WTC11 (cell line): ENCODE measurements around the gene ZDHHC14. TPM values are rescaled to one million over a fixed set of nuclear protein-coding genes. Genes with fewer than 3 reads are reported as not detected.
"Not testable (repeated sequence)": the region's sequence is repeated elsewhere in the genome, so short reads cannot be mapped to it uniquely, and the experiment has no call there.

ENCODE experiments used
- ATAC-seq: fragments of 200-7000 bp; cut with Tn5 transposase; 2 replicates; pipeline ENCODE4 v1.10.0; 2021; ENCODE audit warnings: mild to moderate bottlenecking, moderate library complexity
- CTCF ChIA-PET: fragments of 300-600 bp; sonication (Branson Sonifier 250); formaldehyde crosslinking; loops from one replicate; lab custom pipeline; 2021; ENCODE audit warnings: antibody characterized with exemption; lab: Charles Lee
- POLR2A ChIA-PET: fragments of 350-600 bp; sonication (Branson Sonifier 250); formaldehyde crosslinking; loops from one replicate; lab custom pipeline; 2021; ENCODE audit warnings: antibody characterized with exemption; lab: Charles Lee
- DNase-seq: peaks from one replicate; pipeline ENCODE4 v3.0.0; 2021; ENCODE audit warnings: low spot score
- H3K27ac Mint-ChIP-seq: 2 replicates; pipeline ENCODE4 v1.8.0; 2021; ENCODE audit warnings: mixed read lengths
- H3K27me3 Mint-ChIP-seq: 2 replicates; pipeline ENCODE4 v1.8.0; 2021; ENCODE audit warnings: low read depth, mild to moderate bottlenecking, moderate library complexity, mixed read lengths
- H3K36me3 Mint-ChIP-seq: 2 replicates; pipeline ENCODE4 v1.8.0; 2021; ENCODE audit warnings: mixed read lengths
- H3K4me1 Mint-ChIP-seq: 2 replicates; pipeline ENCODE4 v1.8.0; 2022; ENCODE audit warnings: mixed read lengths
- H3K4me3 Mint-ChIP-seq: 2 replicates; pipeline ENCODE4 v1.8.0; 2021; ENCODE audit warnings: mild to moderate bottlenecking, moderate library complexity, mixed read lengths
- H3K9me3 Mint-ChIP-seq: 2 replicates; pipeline ENCODE4 v1.8.0; 2021; ENCODE audit warnings: mixed read lengths
- AR ChIP-seq: fragments of 250-450 bp; sonication (Bioruptor Pico); IDR thresholded peaks from 2 replicates; pipeline ENCODE4 v1.9.0; 2021; ENCODE audit warnings: mild to moderate bottlenecking
- ATF1 ChIP-seq: sonication (generic); formaldehyde crosslinking; IDR thresholded peaks from 2 replicates; pipeline ENCODE4 v1.8.1; 2023; ENCODE audit warnings: mild to moderate bottlenecking, moderate library complexity, missing genetic modification reagents
- ATF6 ChIP-seq: sonication (generic); formaldehyde crosslinking; IDR thresholded peaks from 2 replicates; pipeline ENCODE4 v1.8.1; 2023; ENCODE audit warnings: mild to moderate bottlenecking, missing genetic modification reagents
- CDX4 ChIP-seq: fragments of 250-450 bp; sonication (Bioruptor Pico); IDR thresholded peaks from 2 replicates; pipeline ENCODE4 v1.9.0; 2021; ENCODE audit warnings: moderate library complexity, mild to moderate bottlenecking, inconsistent platforms, borderline replicate concordance
- ELF4 ChIP-seq: sonication (generic); formaldehyde crosslinking; IDR thresholded peaks from 2 replicates; pipeline ENCODE4 v1.8.1; 2022; ENCODE audit warnings: low read depth, mild to moderate bottlenecking, moderate library complexity, missing genetic modification reagents
- FOXJ3 ChIP-seq: sonication (generic); formaldehyde crosslinking; IDR thresholded peaks from 2 replicates; pipeline ENCODE4 v1.9.0; 2021; ENCODE audit warnings: missing genetic modification reagents, mild to moderate bottlenecking, borderline replicate concordance
- GRHL2 ChIP-seq: fragments of 250-450 bp; sonication (Bioruptor Pico); IDR thresholded peaks from 2 replicates; pipeline ENCODE4 v1.8.0; 2022; ENCODE audit warnings: mild to moderate bottlenecking, moderate library complexity; ENCODE audit not compliant: insufficient replicate concordance, severe bottlenecking
- NFATC4 ChIP-seq: fragments of 250-450 bp; sonication (Bioruptor Pico); IDR thresholded peaks from 2 replicates; pipeline ENCODE4 v1.9.0; 2021; ENCODE audit warnings: mild to moderate bottlenecking
- NFYB ChIP-seq: sonication (generic); formaldehyde crosslinking; conservative IDR thresholded peaks from 2 replicates; pipeline ENCODE4 v1.8.0; 2022; ENCODE audit warnings: low read depth, missing genetic modification reagents
- NR1H2 ChIP-seq: sonication (generic); formaldehyde crosslinking; IDR thresholded peaks from 2 replicates; pipeline ENCODE4 v1.9.0; 2021; ENCODE audit warnings: mild to moderate bottlenecking, moderate library complexity, missing genetic modification reagents
- SP1 ChIP-seq: sonication (generic); formaldehyde crosslinking; conservative IDR thresholded peaks from 2 replicates; pipeline ENCODE4 v1.8.1; 2022; ENCODE audit warnings: missing genetic modification reagents
- TCF7 ChIP-seq: sonication (generic); formaldehyde crosslinking; IDR thresholded peaks from 2 replicates; pipeline ENCODE4 v1.8.0; 2022; ENCODE audit warnings: mild to moderate bottlenecking, low read depth, missing genetic modification reagents, moderate library complexity
- TEAD1 ChIP-seq: sonication (generic); formaldehyde crosslinking; IDR thresholded peaks from 2 replicates; pipeline ENCODE4 v1.8.0; 2022; ENCODE audit warnings: mild to moderate bottlenecking, missing genetic modification reagents
- TEAD4 ChIP-seq: sonication (generic); formaldehyde crosslinking; IDR thresholded peaks from 2 replicates; pipeline ENCODE4 v1.8.0; 2022; ENCODE audit warnings: mild to moderate bottlenecking, missing genetic modification reagents
- USF2 ChIP-seq: sonication (generic); formaldehyde crosslinking; IDR thresholded peaks from 2 replicates; pipeline ENCODE4 v1.8.1; 2023; ENCODE audit warnings: mild to moderate bottlenecking, missing genetic modification reagents, moderate library complexity
- ZBTB43 ChIP-seq: sonication (generic); formaldehyde crosslinking; IDR thresholded peaks from 2 replicates; pipeline ENCODE4 v1.8.1; 2023; ENCODE audit warnings: mild to moderate bottlenecking, missing genetic modification reagents
- ZNF121 ChIP-seq: sonication (generic); formaldehyde crosslinking; IDR thresholded peaks from 2 replicates; pipeline ENCODE4 v1.8.0; 2023; ENCODE audit warnings: missing genetic modification reagents
- ZNF232 ChIP-seq: sonication (generic); formaldehyde crosslinking; IDR thresholded peaks from 2 replicates; pipeline ENCODE4 v1.8.0; 2022; ENCODE audit warnings: mild to moderate bottlenecking, missing genetic modification reagents
- ZNF396 ChIP-seq: fragments of 250-450 bp; sonication (Bioruptor Pico); IDR thresholded peaks from 2 replicates; pipeline ENCODE4 v1.8.0; 2021; ENCODE audit warnings: mild to moderate bottlenecking, moderate library complexity, borderline replicate concordance
- total RNA-seq: library from RNA; stranded (reverse); gene quantifications from 3 replicates; pipeline ENCODE4 v1.2.3, GENCODE V29; 2021

ZDHHC14 gene
- total RNA-seq, 1 experiment from 2014 or later, result 6.6 TPM

GRCh38 chr6:157333956-157334355, 47.0 kb upstream of the ZDHHC14 start:
- H3K9me3 Mint-ChIP-seq, result no peaks in the 10 kb centered on the region

GRCh38 chr6:157335829-157336228, 45.2 kb upstream of the ZDHHC14 start:
- Mint-ChIP-seq H3K36me3 (no peaks in the 10 kb centered on the region), H3K4me3 (no peak overlapping the region), H3K27me3 (peaks cover 2% of the 10 kb centered on the region; the same call in 1 of the 2 replicates), H3K27ac (no peak overlapping the region), H3K4me1 (no peaks in the 10 kb centered on the region), H3K9me3 (no peaks in the 10 kb centered on the region)
- DNase-seq (no peak), ATAC-seq (peak; percentile 65)
- ChIA-PET CTCF (interaction anchor here (0.7 to 4.3 kb wide), 6 partner anchors 11 to 334 kb away, joined by 3 to 45 read pairs (median 5); partner anchors contain the start of gene TMEM242), POLR2A (no interaction called here)
- TF ChIP-seq NFATC4 (CRISPR knock-in tag) (no peak), TEAD4 (CRISPR knock-in tag) (no peak), CDX4 (CRISPR knock-in tag) (no peak)

More at GRCh38 chr6:157333956-157334355, 47.0 kb upstream of the ZDHHC14 start:
- POLR2A ChIA-PET, result interaction anchor here (3.4 kb wide), 1 partner anchor 10 kb away, joined by 12 read pairs; the partner anchor contains the start of gene TMEM242
- Mint-ChIP-seq H3K36me3 (no peaks in the 10 kb centered on the region), H3K4me1 (no peaks in the 10 kb centered on the region), H3K4me3 (no peak overlapping the region), H3K27ac (no peak overlapping the region), H3K27me3 (peaks cover 2% of the 10 kb centered on the region; the same call in 1 of the 2 replicates)
- DNase-seq, result no peak
- CTCF ChIA-PET, result interaction anchor here (0.6 to 4.3 kb wide), 4 partner anchors 9 to 391 kb away, joined by 3 to 45 read pairs (median 10); partner anchors contain the start of gene TMEM242
- TF ChIP-seq ZNF232 (CRISPR knock-in tag), result no peak
- no peak for TF ChIP-seq ZBTB43 (CRISPR knock-in tag)
- no peak for TF ChIP-seq ZNF396 (CRISPR knock-in tag)
- no peak for TF ChIP-seq GRHL2
- no peak for TF ChIP-seq TCF7 (CRISPR knock-in tag)
- no peak for TF ChIP-seq FOXJ3 (CRISPR knock-in tag)
- TF ChIP-seq SP1 (CRISPR knock-in tag), result no peak
- no peak for TF ChIP-seq ELF4 (CRISPR knock-in tag)
- TF ChIP-seq, all 79 proteins: peak for 0
- no peak for ATAC-seq

GRCh38 chr6:157337276-157337675, 43.7 kb upstream of the ZDHHC14 start:
- H3K4me1 Mint-ChIP-seq, H3K27me3 Mint-ChIP-seq, H3K27ac Mint-ChIP-seq, H3K4me3 Mint-ChIP-seq, POLR2A ChIA-PET, ATAC-seq, H3K9me3 Mint-ChIP-seq, DNase-seq, H3K36me3 Mint-ChIP-seq: not testable (repeated sequence)
- CTCF ChIA-PET, result interaction anchor here (0.6 to 1.2 kb wide), 3 partner anchors 22 to 194 kb away, joined by 3 read pairs; no protein-coding TSS in a partner anchor

GRCh38 chr6:157337751-157338150, 43.2 kb upstream of the ZDHHC14 start:
- POLR2A ChIA-PET, result no interaction called here
- no peaks in the 10 kb centered on the region for H3K36me3 Mint-ChIP-seq
- ATAC-seq, result no peak
- no peak for TF ChIP-seq AR (CRISPR knock-in tag)
- TF ChIP-seq ELF4 (CRISPR knock-in tag), result no peak
- no peak for TF ChIP-seq TEAD1
- no peak for TF ChIP-seq NR1H2 (CRISPR knock-in tag)
- TF ChIP-seq USF2, result no peak
- TF ChIP-seq NFYB (CRISPR knock-in tag), result no peak
- no peak for TF ChIP-seq ZNF121 (CRISPR knock-in tag)
- no peak for TF ChIP-seq ATF1
- no peak for TF ChIP-seq ATF6 (CRISPR knock-in tag)

More at GRCh38 chr6:157337751-157338150, 43.2 kb upstream of the ZDHHC14 start:
- H3K27me3 Mint-ChIP-seq, result 0 out of 2 replicates have a peak, but pooled peaks cover under 1% of the 10 kb centered on the region
- no peak overlapping the region for H3K4me3 Mint-ChIP-seq
- CTCF ChIA-PET, result interaction anchor here (1.2 kb wide), 2 partner anchors 14 to 31 kb away, joined by 3 read pairs; no protein-coding TSS in a partner anchor
- H3K27ac Mint-ChIP-seq, result no peak overlapping the region
- no peaks in the 10 kb centered on the region for H3K9me3 Mint-ChIP-seq
- DNase-seq, result no peak
- no peaks in the 10 kb centered on the region for H3K4me1 Mint-ChIP-seq
